ENCODE results near the gene BRD8. TPM values are rescaled to one million over a fixed set of nuclear protein-coding genes. Genes with fewer than 3 reads are reported as not detected.

The BRD8 gene
- total RNA-seq, 1 experiment from 2014 or later, result 92.1 TPM

DNA sequence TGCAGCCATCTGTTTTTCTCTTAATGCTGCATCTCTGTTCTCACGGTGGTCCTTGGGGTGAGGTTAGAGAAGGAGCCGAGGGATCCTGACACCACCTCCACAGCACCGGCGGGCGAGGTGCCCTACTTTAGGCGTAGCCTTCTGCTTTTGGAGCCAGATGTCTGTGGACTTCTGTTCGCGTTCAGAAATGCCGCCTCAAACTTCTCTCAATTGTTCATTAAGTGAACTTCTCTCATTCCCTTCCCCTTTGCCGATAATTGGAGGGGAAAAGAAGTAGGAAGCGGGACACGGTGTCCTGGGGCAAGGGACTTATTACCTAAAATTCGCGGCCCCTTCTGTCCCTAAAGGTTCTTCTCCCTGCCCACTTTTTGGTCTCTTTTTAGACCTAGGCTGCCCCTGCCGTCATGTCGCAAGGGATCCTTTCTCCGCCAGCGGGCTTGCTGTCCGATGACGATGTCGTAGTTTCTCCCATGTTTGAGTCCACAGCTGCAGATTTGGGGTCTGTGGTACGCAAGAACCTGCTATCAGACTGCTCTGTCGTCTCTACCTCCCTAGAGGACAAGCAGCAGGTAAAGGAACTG is 937 bp upstream of the BRD8 start:
- ChIA-PET CTCF (interaction anchor here (0.5 to 1.5 kb wide), 4 partner anchors 34 to 173 kb away, joined by 3 to 5 read pairs (median 4); no protein-coding TSS in a partner anchor), POLR2A (interaction anchor here (0.5 to 1.2 kb wide), 7 partner anchors 9 to 159 kb away, joined by 3 to 4 read pairs (median 3); partner anchors contain the start of genes CDC25C and FAM53C)
- intact Hi-C loops (cut with micrococcal nuclease; ENCODE audit: unreplicated experiment), result no loop called here
- ATAC-seq (peak; percentile 14; the same call in 1 of the 2 replicates), DNase-seq (ENCODE audit: low read depth, low spot score) (no peak)
- in situ Hi-C loops (cut with HindIII; ENCODE audit: low pct_unique_long_range_greater_than_20kb, low sequenced_read_pairs), result no loop called here
- peak overlapping the region; percentile 93 to 97 for H3K4me3 ChIP-seq (ENCODE audit: low read depth in 2 of 2, low read length in 2 of 2)
- TSS peak; percentile 87 for BruUV-seq (replicated peaks)
- H3K9me3 ChIP-seq (ENCODE audit: control insufficient read depth, insufficient read depth, low read depth, low read length), result no peaks in the 10 kb centered on the region
- H3K27ac ChIP-seq (ENCODE audit: low read length), result peak overlapping the region; percentile 100
- H3K36me3 ChIP-seq (ENCODE audit: control insufficient read depth, insufficient read depth, low read length), result peaks cover 29% of the 10 kb centered on the region
- peaks cover 22% of the 10 kb centered on the region for H3K4me1 ChIP-seq (ENCODE audit: control insufficient read depth, insufficient read depth, low read length)
- TF ChIP-seq TCF7L2 (IDR thresholded peaks at IDR 0.05; ENCODE audit: low read depth, low read length) (no peak), SIN3A (IDR thresholded peaks at IDR 0.05; ENCODE audit: borderline replicate concordance, insufficient read depth, low read depth, low read length) (no peak), POLR2AphosphoS5 (IDR thresholded peaks at IDR 0.05; ENCODE audit: low read depth, low read length) (no peak)
- TF ChIP-seq, protein P1, sequence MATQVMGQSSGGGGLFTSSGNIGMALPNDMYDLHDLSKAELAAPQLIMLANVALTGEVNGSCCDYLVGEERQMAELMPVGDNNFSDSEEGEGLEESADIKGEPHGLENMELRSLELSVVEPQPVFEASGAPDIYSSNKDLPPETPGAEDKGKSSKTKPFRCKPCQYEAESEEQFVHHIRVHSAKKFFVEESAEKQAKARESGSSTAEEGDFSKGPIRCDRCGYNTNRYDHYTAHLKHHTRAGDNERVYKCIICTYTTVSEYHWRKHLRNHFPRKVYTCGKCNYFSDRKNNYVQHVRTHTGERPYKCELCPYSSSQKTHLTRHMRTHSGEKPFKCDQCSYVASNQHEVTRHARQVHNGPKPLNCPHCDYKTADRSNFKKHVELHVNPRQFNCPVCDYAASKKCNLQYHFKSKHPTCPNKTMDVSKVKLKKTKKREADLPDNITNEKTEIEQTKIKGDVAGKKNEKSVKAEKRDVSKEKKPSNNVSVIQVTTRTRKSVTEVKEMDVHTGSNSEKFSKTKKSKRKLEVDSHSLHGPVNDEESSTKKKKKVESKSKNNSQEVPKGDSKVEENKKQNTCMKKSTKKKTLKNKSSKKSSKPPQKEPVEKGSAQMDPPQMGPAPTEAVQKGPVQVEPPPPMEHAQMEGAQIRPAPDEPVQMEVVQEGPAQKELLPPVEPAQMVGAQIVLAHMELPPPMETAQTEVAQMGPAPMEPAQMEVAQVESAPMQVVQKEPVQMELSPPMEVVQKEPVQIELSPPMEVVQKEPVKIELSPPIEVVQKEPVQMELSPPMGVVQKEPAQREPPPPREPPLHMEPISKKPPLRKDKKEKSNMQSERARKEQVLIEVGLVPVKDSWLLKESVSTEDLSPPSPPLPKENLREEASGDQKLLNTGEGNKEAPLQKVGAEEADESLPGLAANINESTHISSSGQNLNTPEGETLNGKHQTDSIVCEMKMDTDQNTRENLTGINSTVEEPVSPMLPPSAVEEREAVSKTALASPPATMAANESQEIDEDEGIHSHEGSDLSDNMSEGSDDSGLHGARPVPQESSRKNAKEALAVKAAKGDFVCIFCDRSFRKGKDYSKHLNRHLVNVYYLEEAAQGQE (IDR thresholded peaks at IDR 0.05; ENCODE audit: insufficient read depth in 1 of 2, low read depth in 2 of 2, low read length in 1 of 2), result no peak
- TF ChIP-seq, protein P2, sequence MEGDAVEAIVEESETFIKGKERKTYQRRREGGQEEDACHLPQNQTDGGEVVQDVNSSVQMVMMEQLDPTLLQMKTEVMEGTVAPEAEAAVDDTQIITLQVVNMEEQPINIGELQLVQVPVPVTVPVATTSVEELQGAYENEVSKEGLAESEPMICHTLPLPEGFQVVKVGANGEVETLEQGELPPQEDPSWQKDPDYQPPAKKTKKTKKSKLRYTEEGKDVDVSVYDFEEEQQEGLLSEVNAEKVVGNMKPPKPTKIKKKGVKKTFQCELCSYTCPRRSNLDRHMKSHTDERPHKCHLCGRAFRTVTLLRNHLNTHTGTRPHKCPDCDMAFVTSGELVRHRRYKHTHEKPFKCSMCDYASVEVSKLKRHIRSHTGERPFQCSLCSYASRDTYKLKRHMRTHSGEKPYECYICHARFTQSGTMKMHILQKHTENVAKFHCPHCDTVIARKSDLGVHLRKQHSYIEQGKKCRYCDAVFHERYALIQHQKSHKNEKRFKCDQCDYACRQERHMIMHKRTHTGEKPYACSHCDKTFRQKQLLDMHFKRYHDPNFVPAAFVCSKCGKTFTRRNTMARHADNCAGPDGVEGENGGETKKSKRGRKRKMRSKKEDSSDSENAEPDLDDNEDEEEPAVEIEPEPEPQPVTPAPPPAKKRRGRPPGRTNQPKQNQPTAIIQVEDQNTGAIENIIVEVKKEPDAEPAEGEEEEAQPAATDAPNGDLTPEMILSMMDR (IDR thresholded peaks at IDR 0.05), result no peak
- H3K27me3 ChIP-seq (ENCODE audit: control insufficient read depth, insufficient read depth, low read length), result no peaks in the 10 kb centered on the region

DNA sequence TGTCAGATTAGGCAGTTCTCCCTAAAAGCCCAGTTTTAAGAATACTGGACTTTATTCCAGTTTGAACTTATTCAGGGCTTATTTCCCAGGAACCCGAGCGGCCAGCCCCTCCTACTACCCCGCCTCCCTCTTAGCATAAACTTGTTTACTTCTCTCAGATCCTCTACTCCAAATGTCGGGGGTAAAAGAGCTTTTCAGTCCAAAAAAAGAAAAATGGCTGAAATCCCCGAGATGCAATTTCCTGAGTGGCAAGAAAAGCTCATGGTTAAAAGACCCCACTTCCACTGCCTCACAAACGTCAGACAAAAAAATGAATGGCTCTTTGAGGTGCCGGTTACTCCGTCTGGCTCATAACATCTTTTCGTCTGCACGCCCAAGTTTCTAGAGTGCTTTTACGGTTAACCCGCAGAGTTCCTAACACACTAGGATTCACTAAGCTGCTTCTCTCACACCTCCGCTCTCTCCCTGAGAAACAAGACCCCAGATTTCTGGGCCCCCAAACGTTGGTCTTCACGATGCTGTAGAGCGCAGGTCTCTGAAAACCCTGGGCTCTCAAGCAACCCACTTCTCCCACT is 402 bp downstream of the BRD8 start:
- DNase-seq (ENCODE audit: low read depth, low spot score), result no peak
- TSS peak; percentile 83 for BruUV-seq (replicated peaks)
- ATAC-seq, result peak; percentile 50; the same call in 1 of the 2 replicates

More for the DNA sequence above, 402 bp downstream of the BRD8 start:
- intact Hi-C loops (cut with micrococcal nuclease; ENCODE audit: unreplicated experiment), result no loop called here
- no peaks in the 10 kb centered on the region for H3K9me3 ChIP-seq (ENCODE audit: control insufficient read depth, insufficient read depth, low read depth, low read length)
- TF ChIP-seq TCF7L2 (IDR thresholded peaks at IDR 0.05; ENCODE audit: low read depth, low read length) (peak; percentile 59; the same call in 1 of the 2 replicates), POLR2AphosphoS5 (IDR thresholded peaks at IDR 0.05; ENCODE audit: low read depth, low read length) (no peak), SIN3A (IDR thresholded peaks at IDR 0.05; ENCODE audit: borderline replicate concordance, insufficient read depth, low read depth, low read length) (no peak)
- no peaks in the 10 kb centered on the region for H3K27me3 ChIP-seq (ENCODE audit: control insufficient read depth, insufficient read depth, low read length)
- peak overlapping the region; percentile 100 for H3K27ac ChIP-seq (ENCODE audit: low read length)
- in situ Hi-C loops (cut with HindIII; ENCODE audit: low pct_unique_long_range_greater_than_20kb, low sequenced_read_pairs), result no loop called here
- H3K4me3 ChIP-seq (ENCODE audit: low read depth in 2 of 2, low read length in 2 of 2), result peak overlapping the region; percentile 93 to 97
- H3K36me3 ChIP-seq (ENCODE audit: control insufficient read depth, insufficient read depth, low read length), result peaks cover 21% of the 10 kb centered on the region
- H3K4me1 ChIP-seq (ENCODE audit: control insufficient read depth, insufficient read depth, low read length), result peaks cover 22% of the 10 kb centered on the region
- CTCF ChIA-PET, result interaction anchor here (0.5 to 0.7 kb wide), 2 partner anchors 38 to 144 kb away, joined by 3 to 8 read pairs; no protein-coding TSS in a partner anchor
- POLR2A ChIA-PET, result interaction anchor here (0.7 kb wide), 3 partner anchors 11 to 87 kb away, joined by 3 to 7 read pairs (median 5); no protein-coding TSS in a partner anchor

Data from Panc1 (cell line).